SKM-1 (cell line): ENCODE measurements around the gene LTB.

ENCODE experiments used
- DNase-seq: peaks from one replicate; lab custom pipeline; 2025; ENCODE audit not compliant: unreplicated experiment; lab: John Stamatoyannopoulos, UW

LTB gene

GRCh38 chr6:31582230-31582643 lies at the start of gene LTB:
TSS of gene LTB (minus strand) at chr6:31582424. CDS start at chr6:31582417, 7 bp downstream.
- no peak for DNase-seq

- DNase-seq = no peak
These were observed 49.6 kb upstream of the LTB start for GRCh38 chr6:31631681-31632278.

- DNase-seq = no peak
These were observed 49.0 kb upstream of the LTB start for GRCh38 chr6:31631209-31631608.

GRCh38 chr6:31630177-31630934 lies 48.1 kb upstream of the LTB start:
- DNase-seq = no peak

GRCh38 chr6:31629014-31629413 lies 46.8 kb upstream of the LTB start:
- no peak for DNase-seq

- DNase-seq = no peak
These were observed 45.6 kb upstream of the LTB start for GRCh38 chr6:31627690-31628287.

GRCh38 chr6:31626952-31627351 lies 44.7 kb upstream of the LTB start:
- DNase-seq = no peak

- DNase-seq = no peak
These were observed 41.8 kb upstream of the LTB start for GRCh38 chr6:31624070-31624469.

GRCh38 chr6:31622684-31623091 lies 40.5 kb upstream of the LTB start:
- DNase-seq = peak; percentile 43

- no peak for DNase-seq
These were observed 39.8 kb upstream of the LTB start for GRCh38 chr6:31621991-31622390.

- no peak for DNase-seq
These were observed 39.2 kb upstream of the LTB start for GRCh38 chr6:31621320-31621939.

- DNase-seq = peak; percentile 39
These were observed 38.5 kb upstream of the LTB start, which contains the start of gene PRRC2A for GRCh38 chr6:31620586-31621319. TSS of gene PRRC2A (plus strand) at chr6:31620715. CDS start at chr6:31622790, 2,075 bp downstream.

- peak; percentile 98 for DNase-seq
These were observed 37.8 kb upstream of the LTB start for GRCh38 chr6:31619805-31620585.

GRCh38 chr6:31617010-31617409 lies 34.8 kb upstream of the LTB start:
- DNase-seq = no peak

- peak; percentile 91 for DNase-seq
These were observed 33.5 kb upstream of the LTB start for GRCh38 chr6:31615748-31616147.

GRCh38 chr6:31614684-31615578 lies 32.7 kb upstream of the LTB start, which contains the start of gene AIF1:
TSS of gene AIF1 (plus strand) at chr6:31615234. CDS start at chr6:31615330, 96 bp downstream.
- peak; percentile 66 for DNase-seq

- DNase-seq = no peak
These were observed 31.9 kb upstream of the LTB start for GRCh38 chr6:31614075-31614619.

GRCh38 chr6:31610968-31611367 lies 28.7 kb upstream of the LTB start:
- DNase-seq = no peak
